ENCODE data around the gene PSMA8.
"Not testable (repeated sequence)": the region's sequence is repeated elsewhere in the genome, so short reads cannot be mapped to it uniquely, and the experiment has no call there.

Gene PSMA8

DNA sequence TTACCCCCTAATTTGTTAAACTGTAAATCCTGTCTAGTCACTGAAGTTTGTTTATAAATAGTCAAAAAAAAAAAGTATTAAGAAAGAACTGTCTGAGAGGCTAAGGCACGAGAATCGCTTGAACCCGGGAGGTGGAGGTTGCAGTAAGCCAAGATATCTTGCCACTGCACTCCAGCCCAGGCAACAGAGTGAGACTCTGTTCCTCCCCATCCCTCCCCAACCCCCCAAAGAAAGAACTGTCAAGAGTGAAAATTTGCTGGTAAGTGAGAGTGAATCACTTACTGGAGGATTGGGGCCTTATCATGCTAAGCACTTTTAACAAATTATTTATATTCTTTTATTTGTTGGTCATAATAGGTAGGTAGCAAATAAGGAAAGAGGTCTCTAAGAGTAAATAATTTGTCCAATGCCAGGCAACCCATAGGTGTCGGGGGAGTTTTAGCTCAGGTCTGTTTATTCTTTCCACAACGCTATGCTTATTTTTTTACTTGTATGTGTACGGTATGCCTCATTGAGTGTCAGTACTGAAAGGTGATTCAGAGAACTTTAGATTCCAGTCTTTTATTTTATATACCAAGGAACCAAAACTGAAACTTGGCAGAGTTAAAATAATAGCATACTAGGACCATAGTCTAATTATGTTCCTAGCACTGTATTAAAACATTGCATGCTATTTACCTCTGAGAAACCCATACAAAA, 95.0 kb downstream of the PSMA8 start:
- in situ Hi-C loops (cut with MboI; ENCODE audit: low sequenced_read_pairs) = no loop called here

GRCh38 chr18:26230497-26230896, 96.8 kb downstream of the PSMA8 start:
- in situ Hi-C loops (cut with MboI; ENCODE audit: low sequenced_read_pairs) = no loop called here

DNA sequence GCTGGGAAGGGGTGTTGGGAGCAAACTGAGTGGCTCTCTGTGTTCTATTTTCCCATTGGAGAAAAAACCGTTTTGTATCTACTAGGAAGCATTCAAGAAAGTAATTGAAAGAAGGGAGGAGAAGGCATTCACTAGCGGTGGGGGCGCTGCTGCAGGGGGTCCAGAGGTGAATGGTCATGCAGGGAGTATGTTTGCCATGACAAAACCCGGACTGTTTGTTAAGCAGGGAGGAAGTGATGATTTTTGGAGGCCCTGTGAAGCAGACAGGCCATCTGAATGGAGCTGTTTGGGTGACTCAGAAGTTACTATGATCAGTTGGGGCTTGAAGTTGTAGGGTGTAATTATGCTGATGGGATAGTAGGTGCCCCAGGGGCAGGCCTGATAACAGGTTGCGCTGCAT, 99.5 kb downstream of the PSMA8 start:
- in situ Hi-C loops (cut with MboI; ENCODE audit: low sequenced_read_pairs) = no loop called here

GRCh38 chr18:26237363-26237762, 103.7 kb downstream of the PSMA8 start:
- in situ Hi-C loops (cut with MboI; ENCODE audit: low sequenced_read_pairs) = not testable (repeated sequence)

DNA sequence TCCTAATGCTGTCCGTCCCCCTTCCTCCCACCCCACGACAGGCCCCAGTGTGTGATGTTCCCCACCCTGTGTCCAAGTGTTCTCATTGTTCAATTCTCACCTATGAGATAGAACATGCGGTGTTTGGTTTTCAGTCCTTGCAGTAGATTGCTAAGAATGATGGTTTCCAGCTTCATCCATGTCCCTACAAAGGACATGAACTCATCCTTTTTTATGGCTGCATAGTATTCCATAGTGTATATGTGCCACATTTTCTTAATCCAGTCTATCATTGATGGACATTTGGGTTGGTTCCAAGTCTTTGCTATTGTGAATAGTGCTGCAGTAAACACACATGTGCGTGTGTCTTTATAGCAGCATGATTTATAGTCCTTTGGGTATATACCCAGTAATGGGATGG, 105.0 kb downstream of the PSMA8 start:
- in situ Hi-C loops (cut with MboI; ENCODE audit: low sequenced_read_pairs) = not testable (repeated sequence)

DNA sequence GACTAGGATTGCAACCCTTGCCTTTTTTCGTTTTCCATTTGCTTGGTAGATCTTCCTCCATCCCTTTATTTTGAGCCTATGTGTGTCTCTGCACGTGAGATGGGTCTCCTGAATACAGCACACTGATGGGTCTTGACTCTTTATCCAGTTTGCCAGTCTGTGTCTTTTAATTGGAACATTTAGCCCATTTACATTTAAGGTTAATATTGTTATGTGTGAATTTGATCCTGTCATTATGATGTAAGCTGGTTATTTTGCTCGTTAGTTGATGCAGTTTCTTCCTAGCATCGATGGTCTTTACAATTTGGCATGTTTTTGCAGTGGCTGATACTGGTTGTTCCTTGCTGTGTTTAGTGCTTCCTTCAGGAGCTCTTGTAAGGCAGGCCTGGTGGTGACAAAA, 108.7 kb downstream of the PSMA8 start:
- in situ Hi-C loops (cut with MboI; ENCODE audit: low sequenced_read_pairs) = not testable (repeated sequence)

All from HL-60/S4 treated with retinoic acid at 250 ng/mL for 4 days and 3 days (cell line).